Loucy (cell line): ENCODE results near the gene POLD3.

Experiments used
- CTCF ChIP-seq: fragments of 200-600 bp; sonication (generic); conservative IDR thresholded peaks from 2 replicates; pipeline ENCODE4 v1.5.1; 2014; ENCODE audit warnings: mild to moderate bottlenecking, antibody characterized with exemption, low read length
- EZH2phosphoT487 ChIP-seq: fragments of 200-600 bp; IDR thresholded peaks from 2 replicates; pipeline ENCODE4 v1.6.1; 2018; ENCODE audit warnings: antibody characterized with exemption, mild to moderate bottlenecking, moderate library complexity, borderline replicate concordance

DNA sequence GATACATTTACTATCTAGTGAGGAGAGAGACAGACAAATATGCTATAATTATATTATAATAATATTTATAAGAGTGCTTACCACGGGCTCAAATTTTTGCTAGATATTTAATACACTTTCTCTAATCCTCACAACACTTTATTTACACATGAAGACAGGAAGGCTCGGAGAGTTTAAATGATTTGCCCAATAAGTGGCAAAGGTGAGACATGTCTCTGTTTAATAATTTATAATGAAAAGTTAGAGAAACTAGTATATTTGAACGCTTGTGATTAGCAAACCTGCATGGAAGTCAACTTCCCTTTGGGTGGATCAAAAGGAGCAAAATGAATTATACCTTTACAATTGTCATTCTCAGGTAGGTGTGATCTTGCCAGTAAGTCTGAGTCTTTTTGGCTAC is 55.4 kb downstream of the POLD3 start:
- TF ChIP-seq EZH2phosphoT487: no peak
- TF ChIP-seq CTCF: no peak
